Panc1 (cell line): Measurements from ENCODE around the gene PSMB8.

Source experiments
- CTCF ChIP-seq: fragments of 450-650 bp; IDR thresholded peaks from 2 replicates; pipeline ENCODE4 v1.5.1; 2017; ENCODE audit warnings: mild to moderate bottlenecking
- POLR2AphosphoS5 ChIP-seq: IDR thresholded peaks from 2 replicates; pipeline ENCODE4 v1.6.1; 2012; ENCODE audit warnings: mild to moderate bottlenecking, low read depth, low read length, moderate library complexity
- REST ChIP-seq, 2 experiments: IDR thresholded peaks; 2 replicates each; pipeline ENCODE4 v1.6.1; 2011 to 2012; ENCODE audit warnings: low read depth in 2 of 2, control low read depth in 1 of 2, low read length in 1 of 2, mild to moderate bottlenecking in 1 of 2, moderate library complexity in 1 of 2; ENCODE audit not compliant: insufficient read depth in 1 of 2

GRCh38 chr6:32888576-32888975, 44.7 kb upstream of the PSMB8 start:
- no peak for TF ChIP-seq CTCF
- TF ChIP-seq POLR2AphosphoS5: no peak
- no peak for TF ChIP-seq REST (IDR thresholded peaks at IDR 0.05; ENCODE audit: insufficient read depth in 1 of 2, low read depth in 2 of 2, low read length in 1 of 2)
